Activated B cell treated with CpG ODN at 0.5 μM for 24 hours (primary cell): Measurements from ENCODE around the gene ZNF44. TPM values are rescaled to one million over a fixed set of nuclear protein-coding genes. Genes with fewer than 3 reads are reported as not detected.
A peak's percentile ranks its signal among the peaks of the same experiment; 100 is the strongest.

Experiments
- ATAC-seq: fragments of 200-7000 bp; cut with Tn5 transposase; one replicate; pipeline ENCODE4 v1.10.0; 2021; ENCODE audit warnings: low read depth, mild to moderate bottlenecking, moderate library complexity
- CTCF ChIA-PET: fragments of 350-600 bp; sonication (Branson Sonifier 250); formaldehyde crosslinking; loops from one replicate; lab custom pipeline; 2021; ENCODE audit warnings: antibody characterized with exemption; lab: Charles Lee
- POLR2A ChIA-PET: fragments of 350-600 bp; sonication (Branson Sonifier 250); formaldehyde crosslinking; loops from one replicate; lab custom pipeline; 2021; ENCODE audit warnings: antibody characterized with exemption; lab: Charles Lee
- DNase-seq: peaks from one replicate; pipeline ENCODE4 v3.0.0; 2022
- H3K27ac Mint-ChIP-seq: one replicate; pipeline ENCODE4 v1.8.0; 2020; ENCODE audit warnings: mixed read lengths
- H3K27me3 Mint-ChIP-seq: one replicate; pipeline ENCODE4 v1.8.0; 2021; ENCODE audit warnings: mixed read lengths
- H3K36me3 Mint-ChIP-seq: one replicate; pipeline ENCODE4 v1.8.0; 2021; ENCODE audit warnings: low read depth, mixed read lengths
- H3K4me1 Mint-ChIP-seq: one replicate; pipeline ENCODE4 v1.8.0; 2021; ENCODE audit warnings: mixed read lengths
- H3K4me3 Mint-ChIP-seq: one replicate; pipeline ENCODE4 v1.8.0; 2020; ENCODE audit warnings: mild to moderate bottlenecking, mixed read lengths
- H3K9me3 Mint-ChIP-seq: one replicate; pipeline ENCODE4 v1.8.0; 2020; ENCODE audit warnings: mixed read lengths
- intact Hi-C: fragments of 100-400 bp; cut with micrococcal nuclease; formaldehyde crosslinking; loops from one replicate; pipeline ENCODE4 v1.15.1; 2024
- total RNA-seq: library from RNA; stranded (reverse); gene quantifications from 2 replicates; pipeline ENCODE4 v1.2.3, GENCODE V29; 2022
- TF ChIP-seq, protein P1 (sequence below): fragments of 200-600 bp; IDR thresholded peaks from one replicate; pipeline ENCODE4 v1.8.0; 2022; ENCODE audit warnings: antibody characterized with exemption, mild to moderate bottlenecking

ZNF44 gene
- total RNA-seq, result 20.6 and 26.4 TPM in 2 replicates

GRCh38 chr19:12294249-12295158, at the start of gene ZNF44:
Gene ZNF44, minus strand, starts transcription at chr19:12294883. Its CDS starts 189 bp downstream, at chr19:12294694.
- H3K27ac Mint-ChIP-seq, result peak within 1 kb of the TSS; percentile 95
- H3K36me3 Mint-ChIP-seq, result peaks cover 23% of the 10 kb centered on the region
- H3K9me3 Mint-ChIP-seq, result no peaks in the 10 kb centered on the region
- peak within 1 kb of the TSS; percentile 99 for H3K4me3 Mint-ChIP-seq
- intact Hi-C loops, result loop anchor here (1.0 to 10.0 kb wide), 8 partner anchors 37 to 330 kb away; partner anchors contain the start of genes ZNF442, ZNF564, ZNF709 and ZNF799
- H3K27me3 Mint-ChIP-seq, result no peaks in the 10 kb centered on the region
- ATAC-seq (peak; percentile 93), DNase-seq (peak; percentile 87)
- ChIA-PET POLR2A (interaction anchor here (0.6 to 4.8 kb wide), 11 partner anchors 10 to 370 kb away, joined by 3 to 67 read pairs (median 4); partner anchors contain the start of genes ZNF136, ZNF442, ZNF563 and ZNF700), CTCF (interaction anchor here (0.6 to 0.9 kb wide), 2 partner anchors 72 to 331 kb away, joined by 3 read pairs; partner anchors contain the start of gene ZNF442)
- peaks cover 35% of the 10 kb centered on the region for H3K4me1 Mint-ChIP-seq
- TF ChIP-seq, protein P1, sequence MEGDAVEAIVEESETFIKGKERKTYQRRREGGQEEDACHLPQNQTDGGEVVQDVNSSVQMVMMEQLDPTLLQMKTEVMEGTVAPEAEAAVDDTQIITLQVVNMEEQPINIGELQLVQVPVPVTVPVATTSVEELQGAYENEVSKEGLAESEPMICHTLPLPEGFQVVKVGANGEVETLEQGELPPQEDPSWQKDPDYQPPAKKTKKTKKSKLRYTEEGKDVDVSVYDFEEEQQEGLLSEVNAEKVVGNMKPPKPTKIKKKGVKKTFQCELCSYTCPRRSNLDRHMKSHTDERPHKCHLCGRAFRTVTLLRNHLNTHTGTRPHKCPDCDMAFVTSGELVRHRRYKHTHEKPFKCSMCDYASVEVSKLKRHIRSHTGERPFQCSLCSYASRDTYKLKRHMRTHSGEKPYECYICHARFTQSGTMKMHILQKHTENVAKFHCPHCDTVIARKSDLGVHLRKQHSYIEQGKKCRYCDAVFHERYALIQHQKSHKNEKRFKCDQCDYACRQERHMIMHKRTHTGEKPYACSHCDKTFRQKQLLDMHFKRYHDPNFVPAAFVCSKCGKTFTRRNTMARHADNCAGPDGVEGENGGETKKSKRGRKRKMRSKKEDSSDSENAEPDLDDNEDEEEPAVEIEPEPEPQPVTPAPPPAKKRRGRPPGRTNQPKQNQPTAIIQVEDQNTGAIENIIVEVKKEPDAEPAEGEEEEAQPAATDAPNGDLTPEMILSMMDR, result no peak

- peak; percentile 86 for ATAC-seq
- peak within 1 kb of the TSS; percentile 96 for H3K4me3 Mint-ChIP-seq
These were observed 38.8 kb upstream of the ZNF44 start, which contains the start of gene ZNF563 for GRCh38 chr19:12333162-12334159. Gene ZNF563, minus strand, starts transcription at chr19:12333633. Its CDS starts 151 bp downstream, at chr19:12333482.

DNA sequence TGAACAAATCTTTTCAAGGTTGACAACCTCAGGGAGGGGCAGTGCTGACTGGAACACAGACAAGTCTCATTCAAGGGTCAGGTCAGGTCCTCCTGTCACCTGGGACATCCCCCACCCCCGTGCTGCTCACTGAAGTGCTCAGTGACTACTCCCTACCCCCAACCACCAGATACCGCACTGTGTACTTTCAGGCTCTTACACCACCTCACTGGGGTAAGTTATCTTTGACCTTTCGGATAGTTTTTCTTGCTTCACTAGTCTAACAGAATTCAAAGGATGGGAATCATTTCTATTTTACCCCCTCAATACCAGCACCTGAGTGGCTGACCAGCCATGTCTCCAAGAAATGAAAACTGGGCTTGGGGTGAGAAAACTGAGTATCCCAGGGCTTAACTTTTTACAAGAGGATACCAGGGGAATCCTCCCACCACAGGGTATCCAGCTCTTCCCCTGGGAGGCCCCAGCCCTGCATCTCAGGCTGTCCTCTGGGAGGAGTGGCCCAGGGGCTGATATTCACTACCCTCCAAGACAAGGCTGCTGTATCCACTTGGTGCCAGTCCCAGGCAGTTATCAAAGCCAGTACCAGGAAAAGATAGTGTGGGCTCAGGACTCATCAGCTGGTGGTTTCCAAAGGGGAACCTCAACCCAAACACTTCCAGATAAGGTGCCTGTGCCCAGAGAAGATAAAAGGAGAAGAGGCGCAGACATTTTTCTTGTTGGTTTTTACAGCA, 36.7 kb upstream of the ZNF44 start:
- POLR2A ChIA-PET, result interaction anchor here (0.6 to 4.1 kb wide), 8 partner anchors 29 to 1203 kb away, joined by 3 to 67 read pairs (median 4); partner anchors contain the start of genes ZNF44, ZNF442, ZNF443 and ZNF799
- Mint-ChIP-seq H3K9me3 (no peaks in the 10 kb centered on the region), H3K4me1 (peaks cover 41% of the 10 kb centered on the region), H3K27ac (peak overlapping the region; percentile 92), H3K4me3 (peak overlapping the region; percentile 96), H3K36me3 (peaks cover 3% of the 10 kb centered on the region), H3K27me3 (no peaks in the 10 kb centered on the region)
- intact Hi-C loops, result loop anchor here (1.0 to 5.0 kb wide), 6 partner anchors 16 to 336 kb away; partner anchors contain the start of genes MAN2B1, WDR83, ZNF136 and ZNF44
- DNase-seq, result peak; percentile 56
- TF ChIP-seq, protein P1, result no peak
- CTCF ChIA-PET, result no interaction called here
- peak; percentile 74 for ATAC-seq

More at GRCh38 chr19:12333162-12334159, 38.8 kb upstream of the ZNF44 start, which contains the start of gene ZNF563:
- H3K4me1 Mint-ChIP-seq, result peaks cover 39% of the 10 kb centered on the region
- ChIA-PET POLR2A (interaction anchor here (0.5 to 4.1 kb wide), 27 partner anchors 26 to 958 kb away, joined by 3 to 67 read pairs (median 4); partner anchors contain the start of genes ZNF136, ZNF20, ZNF44 and ZNF441), CTCF (interaction anchor here (0.9 to 1.9 kb wide), 3 partner anchors 11 to 32 kb away, joined by 3 to 7 read pairs (median 4); partner anchors contain the start of gene ZNF442)
- peak; percentile 93 for DNase-seq
- intact Hi-C loops, result loop anchor here (1.0 to 5.0 kb wide), 7 partner anchors 32 to 409 kb away; partner anchors contain the start of genes MAN2B1, WDR83, ZNF442 and ZNF443
- H3K36me3 Mint-ChIP-seq, result peaks cover 3% of the 10 kb centered on the region
- TF ChIP-seq, protein P1, result no peak
- no peaks in the 10 kb centered on the region for H3K27me3 Mint-ChIP-seq
- peak within 1 kb of the TSS; percentile 92 for H3K27ac Mint-ChIP-seq
- H3K9me3 Mint-ChIP-seq, result no peaks in the 10 kb centered on the region

DNA sequence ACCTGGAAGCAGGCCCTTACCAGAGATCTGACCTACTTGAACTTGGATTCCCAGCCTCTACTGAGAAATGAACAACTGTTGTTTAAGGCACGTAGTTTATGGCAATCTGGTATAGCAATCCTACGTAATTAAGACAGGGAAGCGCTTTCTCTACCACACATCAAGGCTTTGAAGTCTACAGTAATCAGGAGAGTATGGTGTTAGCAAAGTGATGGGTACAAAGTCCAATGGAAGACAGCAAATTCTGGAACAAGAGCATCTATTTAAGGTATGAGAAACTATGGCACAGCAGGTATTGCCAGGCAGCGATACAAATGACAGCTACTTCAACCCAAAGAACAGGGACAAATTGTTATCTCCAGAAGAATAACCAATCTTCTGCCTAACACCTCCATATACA, 35.7 kb upstream of the ZNF44 start:
- intact Hi-C loops, result loop anchor here (2.0 to 5.0 kb wide), 4 partner anchors 128 to 337 kb away; partner anchors contain the start of genes MAN2B1, WDR83, ZNF136 and ZNF564
- H3K9me3 Mint-ChIP-seq, result no peaks in the 10 kb centered on the region
- DNase-seq (no peak), ATAC-seq (no peak)
- no peak overlapping the region for H3K4me3 Mint-ChIP-seq
- no peaks in the 10 kb centered on the region for H3K27me3 Mint-ChIP-seq
- H3K36me3 Mint-ChIP-seq, result peaks cover 3% of the 10 kb centered on the region
- TF ChIP-seq, protein P1, result no peak
- H3K27ac Mint-ChIP-seq, result peak overlapping the region; percentile 92
- peaks cover 41% of the 10 kb centered on the region for H3K4me1 Mint-ChIP-seq
- ChIA-PET POLR2A (interaction anchor here (0.6 to 4.1 kb wide), 5 partner anchors 28 to 110 kb away, joined by 3 to 67 read pairs (median 5); partner anchors contain the start of genes ZNF44, ZNF442 and ZNF443), CTCF (no interaction called here)
